ENCODE results near the gene CASK.

GRCh38 chrX:41542135-41542534 is 381.2 kb downstream of the CASK start:
- TF ChIP-seq ISL1 (CRISPR knock-in tag; IDR thresholded peaks at IDR 0.05): no peak
- TF ChIP-seq TSHZ2 (CRISPR knock-in tag; IDR thresholded peaks at IDR 0.05): no peak
- TF ChIP-seq ZFP30 (CRISPR knock-in tag; IDR thresholded peaks at IDR 0.05): no peak
- TF ChIP-seq CREB5 (CRISPR knock-in tag; IDR thresholded peaks at IDR 0.05; ENCODE audit: low read depth): no peak
- TF ChIP-seq ZNF8 (CRISPR knock-in tag; IDR thresholded peaks at IDR 0.05): no peak
- TF ChIP-seq ZNF70 (CRISPR knock-in tag; IDR thresholded peaks at IDR 0.05): no peak
- no peak for TF ChIP-seq PATZ1 (CRISPR knock-in tag; IDR thresholded peaks at IDR 0.05; ENCODE audit: borderline replicate concordance)
- TF ChIP-seq CSDC2 (CRISPR knock-in tag; IDR thresholded peaks at IDR 0.05): no peak
- no peak for TF ChIP-seq TOX (CRISPR knock-in tag; IDR thresholded peaks at IDR 0.05; ENCODE audit: borderline replicate concordance)

All from SK-N-SH treated with all-trans-retinoic acid at 6 μM for 48 hours (cell line).